DOHH2 (cell line): ENCODE measurements around the gene SP1.
A peak's percentile ranks its signal among the peaks of the same experiment; 100 is the strongest.

Experiments
- H3F3A ChIP-seq: fragments of 200-600 bp; sonication (generic), shearing (Covaris generic); 2 replicates; pipeline ENCODE4 v1.6.0; 2016; ENCODE audit warnings: antibody characterized with exemption, mild to moderate bottlenecking; ENCODE audit not compliant: control insufficient read depth, insufficient read depth
- H3K27ac ChIP-seq: fragments of 200-600 bp; sonication (generic); 2 replicates; pipeline ENCODE4 v1.5.1; 2014; ENCODE audit warnings: low read depth, mild to moderate bottlenecking, low read length, moderate library complexity
- H3K27me3 ChIP-seq: fragments of 200-600 bp; sonication (generic); 2 replicates; pipeline ENCODE4 v1.6.1; 2014; ENCODE audit warnings: mild to moderate bottlenecking, low read length, mixed read lengths; ENCODE audit not compliant: control insufficient read depth
- H3K36me3 ChIP-seq: fragments of 200-600 bp; sonication (generic); 2 replicates; pipeline ENCODE4 v1.6.1; 2014; ENCODE audit warnings: mild to moderate bottlenecking, low read length, moderate library complexity, mixed read lengths; ENCODE audit not compliant: control insufficient read depth
- H3K4me1 ChIP-seq: fragments of 200-600 bp; sonication (generic); 2 replicates; pipeline ENCODE4 v1.6.1; 2014; ENCODE audit warnings: mild to moderate bottlenecking, low read length, mixed read lengths; ENCODE audit not compliant: control insufficient read depth
- H3K4me2 ChIP-seq: fragments of 200-600 bp; sonication (generic); 2 replicates; pipeline ENCODE4 v1.6.0; 2014; ENCODE audit warnings: mild to moderate bottlenecking, low read length, moderate library complexity
- H3K4me3 ChIP-seq: fragments of 200-600 bp; sonication (generic); 2 replicates; pipeline ENCODE4 v1.5.1; 2014; ENCODE audit warnings: mild to moderate bottlenecking, low read length, mixed read lengths
- H3K79me2 ChIP-seq: fragments of 200-600 bp; sonication (generic); 2 replicates; pipeline ENCODE4 v1.6.1; 2014; ENCODE audit warnings: mild to moderate bottlenecking, low read length, mixed read lengths; ENCODE audit not compliant: control insufficient read depth
- H3K9me2 ChIP-seq: fragments of 200-600 bp; sonication (generic); replicated peaks from 2 replicates; pipeline ENCODE4 v1.6.1; 2014; ENCODE audit warnings: mild to moderate bottlenecking, low read length, mixed read lengths; ENCODE audit not compliant: control insufficient read depth
- H3K9me3 ChIP-seq: fragments of 200-600 bp; sonication (generic); 2 replicates; pipeline ENCODE4 v1.6.1; 2014; ENCODE audit warnings: antibody characterized with exemption, low read length, mixed read lengths; ENCODE audit not compliant: control insufficient read depth, insufficient read depth
- H4K20me1 ChIP-seq: fragments of 200-600 bp; sonication (generic); 2 replicates; pipeline ENCODE4 v1.6.0; 2014; ENCODE audit warnings: low read depth, mild to moderate bottlenecking, antibody characterized with exemption, low read length, moderate library complexity; ENCODE audit not compliant: control insufficient read depth, insufficient read depth
- CTCF ChIP-seq: fragments of 200-600 bp; sonication (generic); IDR thresholded peaks from one replicate; pipeline ENCODE4 v1.5.1; 2014; ENCODE audit warnings: antibody characterized with exemption, mild to moderate bottlenecking, low read depth, low read length; ENCODE audit not compliant: poor library complexity, severe bottlenecking
- EZH2phosphoT487 ChIP-seq: fragments of 200-600 bp; sonication (generic); IDR thresholded peaks from 2 replicates; pipeline ENCODE4 v1.6.1; 2017; ENCODE audit warnings: borderline replicate concordance, mild to moderate bottlenecking, antibody characterized with exemption, low read length, moderate library complexity, mixed read lengths

Gene SP1

GRCh38 chr12:53344824-53345485 is 35.0 kb upstream of the SP1 start:
- no peaks in the 10 kb centered on the region for H3K9me2 ChIP-seq
- peaks cover 6% of the 10 kb centered on the region for H3K27me3 ChIP-seq
- H3F3A ChIP-seq: peaks cover 14% of the 10 kb centered on the region
- no peak overlapping the region for H3K27ac ChIP-seq
- H3K79me2 ChIP-seq: no peaks in the 10 kb centered on the region
- peak overlapping the region; percentile 76 for H3K4me3 ChIP-seq
- H4K20me1 ChIP-seq: 0 out of 2 replicates have a peak, but pooled peaks cover 3% of the 10 kb centered on the region
- peaks cover 24% of the 10 kb centered on the region for H3K4me1 ChIP-seq
- no peak for TF ChIP-seq EZH2phosphoT487
- peak; percentile 91 for TF ChIP-seq CTCF
- peak overlapping the region; percentile 90 for H3K4me2 ChIP-seq
- H3K36me3 ChIP-seq: no peaks in the 10 kb centered on the region
- H3K9me3 ChIP-seq: no peaks in the 10 kb centered on the region

GRCh38 chr12:53345486-53346188 is 34.3 kb upstream of the SP1 start:
- Histone ChIP-seq H3K27me3 (no peaks in the 10 kb centered on the region), H3K27ac (no peak overlapping the region), H3K36me3 (no peaks in the 10 kb centered on the region), H3K4me2 (peak overlapping the region; percentile 90), H4K20me1 (0 out of 2 replicates have a peak, but pooled peaks cover 3% of the 10 kb centered on the region), H3K4me1 (peaks cover 24% of the 10 kb centered on the region), H3K79me2 (no peaks in the 10 kb centered on the region), H3K9me2 (no peaks in the 10 kb centered on the region), H3K9me3 (no peaks in the 10 kb centered on the region), H3F3A (peaks cover 14% of the 10 kb centered on the region), H3K4me3 (peak overlapping the region; percentile 76)
- TF ChIP-seq CTCF (no peak), EZH2phosphoT487 (no peak)

- H3K4me2 ChIP-seq: no peak overlapping the region
- H3K9me2 ChIP-seq: no peaks in the 10 kb centered on the region
- H3K36me3 ChIP-seq: no peaks in the 10 kb centered on the region
- H3K79me2 ChIP-seq: no peaks in the 10 kb centered on the region
- 0 out of 2 replicates have a peak, but pooled peaks cover 3% of the 10 kb centered on the region for H4K20me1 ChIP-seq
- H3K4me1 ChIP-seq: peaks cover 24% of the 10 kb centered on the region
- no peak overlapping the region for H3K4me3 ChIP-seq
- no peak overlapping the region for H3K27ac ChIP-seq
- no peaks in the 10 kb centered on the region for H3K27me3 ChIP-seq
- H3K9me3 ChIP-seq: no peaks in the 10 kb centered on the region
- peaks cover 14% of the 10 kb centered on the region for H3F3A ChIP-seq
- no peak for TF ChIP-seq CTCF
- no peak for TF ChIP-seq EZH2phosphoT487
These were observed 33.5 kb upstream of the SP1 start for GRCh38 chr12:53346491-53346890.
